Body of pancreas (tissue), 4 donors: ENCODE results near the gene CTRB2.

Experiments used
- POLR2A ChIP-seq, 3 donors: fragments of 450-650 bp; IDR thresholded peaks; one replicate each; pipeline ENCODE4 v1.6.1; 2016; ENCODE audit warnings: antibody characterized with exemption in 3 of 3, mild to moderate bottlenecking in 2 of 3
- TF ChIP-seq, protein P1 (sequence below), 7 experiments: fragments of 450-650 bp in 4 of 7; fragments of 200-600 bp in 3 of 7; sonication (generic) in 3 of 7; IDR thresholded peaks; one replicate each; pipeline ENCODE4 v1.5.1; 2016 to 2019; ENCODE audit warnings: antibody characterized with exemption in 7 of 7

DNA sequence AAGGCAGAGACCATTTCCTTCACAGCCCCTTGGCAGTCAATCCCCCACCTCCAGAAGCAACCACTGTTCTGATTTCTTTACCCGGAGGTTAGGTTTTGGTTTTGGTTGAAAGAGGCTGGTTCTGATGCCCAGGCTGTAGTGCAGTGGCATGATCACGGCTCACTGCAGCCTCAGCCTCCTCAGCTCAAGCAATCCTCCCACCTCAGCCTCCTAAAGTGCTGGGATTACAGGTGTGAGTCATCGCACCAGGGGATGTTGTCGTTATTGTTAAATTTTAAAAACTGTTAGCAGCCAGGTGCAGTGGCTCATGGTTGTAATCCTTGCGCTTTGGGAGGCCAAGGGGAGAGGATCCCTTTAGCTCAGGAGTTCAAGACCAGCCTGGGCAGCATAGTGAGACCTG is 3.0 kb upstream of the CTRB2 start:
- no peak for TF ChIP-seq POLR2A (IDR thresholded peaks at IDR 0.05)
- TF ChIP-seq, protein P1, sequence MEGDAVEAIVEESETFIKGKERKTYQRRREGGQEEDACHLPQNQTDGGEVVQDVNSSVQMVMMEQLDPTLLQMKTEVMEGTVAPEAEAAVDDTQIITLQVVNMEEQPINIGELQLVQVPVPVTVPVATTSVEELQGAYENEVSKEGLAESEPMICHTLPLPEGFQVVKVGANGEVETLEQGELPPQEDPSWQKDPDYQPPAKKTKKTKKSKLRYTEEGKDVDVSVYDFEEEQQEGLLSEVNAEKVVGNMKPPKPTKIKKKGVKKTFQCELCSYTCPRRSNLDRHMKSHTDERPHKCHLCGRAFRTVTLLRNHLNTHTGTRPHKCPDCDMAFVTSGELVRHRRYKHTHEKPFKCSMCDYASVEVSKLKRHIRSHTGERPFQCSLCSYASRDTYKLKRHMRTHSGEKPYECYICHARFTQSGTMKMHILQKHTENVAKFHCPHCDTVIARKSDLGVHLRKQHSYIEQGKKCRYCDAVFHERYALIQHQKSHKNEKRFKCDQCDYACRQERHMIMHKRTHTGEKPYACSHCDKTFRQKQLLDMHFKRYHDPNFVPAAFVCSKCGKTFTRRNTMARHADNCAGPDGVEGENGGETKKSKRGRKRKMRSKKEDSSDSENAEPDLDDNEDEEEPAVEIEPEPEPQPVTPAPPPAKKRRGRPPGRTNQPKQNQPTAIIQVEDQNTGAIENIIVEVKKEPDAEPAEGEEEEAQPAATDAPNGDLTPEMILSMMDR (IDR thresholded peaks at IDR 0.05), result no peak
